Head of caudate nucleus (tissue), 42 donors: ENCODE measurements around the gene FRYL.

Experiments
- DNase-seq, 42 donors: peaks; one replicate each; pipeline versions ENCODE4 v3.0.0 to v3.0.0-alpha.2; 2020 to 2021; ENCODE audit warnings: mixed read lengths in 7 of 42
- intact Hi-C: fragments of 100-400 bp; cut with DNase I; formaldehyde crosslinking; loops from one replicate; pipeline ENCODE4 v1.15.0; 2022

Gene FRYL

GRCh38 chr4:48596336-48596735, 183.7 kb downstream of the FRYL start:
- no peak for DNase-seq
- intact Hi-C loops, result no loop called here

DNA sequence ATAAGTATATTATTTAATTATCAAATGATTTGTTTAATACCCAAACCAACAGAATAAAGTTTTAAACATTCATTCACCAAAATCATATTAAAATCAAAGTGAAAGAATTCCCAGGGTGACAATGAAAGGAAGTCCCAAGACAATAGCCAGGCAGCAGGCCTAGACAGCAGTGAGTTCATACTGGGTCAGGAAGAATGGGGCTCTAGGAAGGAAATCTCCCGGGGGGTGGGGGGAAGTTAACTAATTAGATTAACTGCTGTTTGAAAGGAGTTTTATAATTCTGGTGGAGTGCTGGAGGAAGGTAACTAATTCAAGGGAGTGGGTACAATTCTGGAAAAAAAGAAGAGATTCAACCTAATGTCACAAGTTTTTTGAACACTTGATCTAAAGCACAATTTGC, 185.9 kb downstream of the FRYL start:
- intact Hi-C loops, result no loop called here
- no peak for DNase-seq

DNA sequence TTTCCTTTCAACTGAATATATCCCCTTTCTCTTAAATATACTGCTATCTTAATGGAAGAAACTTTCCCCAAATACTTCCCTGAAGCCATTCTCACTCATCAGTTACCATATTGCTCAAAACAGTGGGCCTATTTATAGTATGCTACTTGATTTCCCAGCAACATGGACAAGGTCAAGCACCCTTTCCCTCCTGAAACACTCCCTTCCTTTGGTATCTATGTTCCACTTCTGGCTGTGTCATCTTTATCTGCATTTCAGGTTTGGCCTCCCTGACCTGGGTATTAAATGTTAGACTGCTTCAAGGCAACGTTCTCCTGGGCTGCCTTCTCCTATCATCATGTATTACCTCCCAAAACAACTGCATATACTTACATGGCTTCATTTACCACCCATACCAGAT, 188.7 kb downstream of the FRYL start:
- intact Hi-C loops, result no loop called here
- no peak for DNase-seq

DNA sequence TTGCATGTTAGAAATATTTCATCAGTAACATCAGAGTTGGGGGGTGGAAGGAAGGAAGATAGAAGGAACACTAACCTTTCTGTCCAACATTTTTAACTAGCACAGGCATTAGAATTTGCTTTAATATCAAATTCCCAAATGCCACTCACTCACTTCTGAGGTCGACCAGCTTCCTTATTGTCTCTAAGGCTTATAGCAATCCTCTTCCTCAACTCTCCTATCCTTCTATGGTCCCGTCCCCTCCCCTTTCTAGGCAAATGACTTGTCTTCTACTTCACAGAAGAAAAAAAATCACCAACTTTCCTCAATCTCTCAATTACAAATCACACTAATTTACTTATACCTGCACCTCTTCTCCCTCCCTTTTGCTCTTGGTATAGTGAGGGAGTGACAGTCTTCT, 189.2 kb downstream of the FRYL start:
- DNase-seq, result no peak
- intact Hi-C loops, result no loop called here

- intact Hi-C loops, result no loop called here
- DNase-seq, result no peak
Measured at GRCh38 chr4:48589098-48589445, 191.0 kb downstream of the FRYL start.

DNA sequence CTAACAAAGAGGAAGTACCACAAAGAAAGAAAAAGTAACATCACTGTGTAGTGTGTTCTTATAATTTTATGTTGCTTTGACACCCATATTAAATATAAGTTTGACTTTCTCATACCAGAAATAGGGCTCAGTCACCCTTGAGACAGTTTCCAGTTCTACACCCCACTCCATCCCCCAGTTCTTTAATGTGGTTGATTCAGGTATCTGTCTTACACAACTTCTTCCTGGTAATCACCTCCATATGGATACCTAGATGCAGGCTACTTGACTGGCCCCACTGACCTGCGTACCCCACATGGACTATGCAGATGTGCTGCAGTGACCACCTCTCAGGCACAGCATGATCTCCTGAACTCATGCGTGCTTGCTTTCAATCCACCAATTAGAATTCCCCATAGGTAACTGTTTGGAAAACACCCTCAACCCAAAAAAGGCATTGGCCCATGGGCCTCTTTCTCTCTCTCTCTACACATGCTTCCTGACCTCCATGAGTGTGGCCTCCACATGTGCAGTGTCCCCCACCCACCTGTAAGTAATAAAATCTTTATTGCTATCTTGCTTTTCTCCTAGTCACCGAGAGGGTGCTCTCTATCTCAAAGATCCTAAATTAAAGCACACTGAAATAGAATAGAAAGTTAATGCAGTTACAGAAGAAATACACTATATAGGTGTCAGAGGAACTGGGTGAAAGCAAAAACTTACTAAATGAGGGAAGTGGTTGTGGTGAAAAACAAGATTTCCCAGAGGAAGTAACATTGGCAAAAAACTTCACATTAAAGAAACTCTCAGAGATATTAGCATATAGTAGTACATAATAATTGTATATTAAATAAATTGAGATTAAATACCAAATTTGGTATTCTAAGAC, 191.6 kb downstream of the FRYL start:
- no peak for DNase-seq
- intact Hi-C loops, result no loop called here

DNA sequence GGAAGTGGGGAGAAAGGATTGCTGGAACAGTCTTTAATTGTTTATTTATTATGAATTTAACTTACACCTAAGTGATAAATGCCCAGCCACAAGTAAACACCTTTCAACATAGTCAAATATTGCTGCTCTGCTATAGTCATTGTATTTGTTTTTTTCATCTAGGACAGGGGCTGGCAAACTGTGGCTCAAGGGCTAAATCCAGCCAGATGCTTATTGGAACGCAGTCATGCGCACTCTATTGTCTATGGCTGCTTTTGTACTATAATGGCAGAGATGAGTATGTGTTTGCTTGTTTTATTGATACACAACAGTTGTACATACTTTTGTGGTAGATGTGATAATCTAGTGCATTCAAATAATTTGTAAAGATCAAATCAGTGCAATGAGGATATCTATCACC, 194.7 kb downstream of the FRYL start:
- intact Hi-C loops, result no loop called here
- DNase-seq, result peak in 10 of 42 donors; percentile 13 to 66 (median 25)

DNA sequence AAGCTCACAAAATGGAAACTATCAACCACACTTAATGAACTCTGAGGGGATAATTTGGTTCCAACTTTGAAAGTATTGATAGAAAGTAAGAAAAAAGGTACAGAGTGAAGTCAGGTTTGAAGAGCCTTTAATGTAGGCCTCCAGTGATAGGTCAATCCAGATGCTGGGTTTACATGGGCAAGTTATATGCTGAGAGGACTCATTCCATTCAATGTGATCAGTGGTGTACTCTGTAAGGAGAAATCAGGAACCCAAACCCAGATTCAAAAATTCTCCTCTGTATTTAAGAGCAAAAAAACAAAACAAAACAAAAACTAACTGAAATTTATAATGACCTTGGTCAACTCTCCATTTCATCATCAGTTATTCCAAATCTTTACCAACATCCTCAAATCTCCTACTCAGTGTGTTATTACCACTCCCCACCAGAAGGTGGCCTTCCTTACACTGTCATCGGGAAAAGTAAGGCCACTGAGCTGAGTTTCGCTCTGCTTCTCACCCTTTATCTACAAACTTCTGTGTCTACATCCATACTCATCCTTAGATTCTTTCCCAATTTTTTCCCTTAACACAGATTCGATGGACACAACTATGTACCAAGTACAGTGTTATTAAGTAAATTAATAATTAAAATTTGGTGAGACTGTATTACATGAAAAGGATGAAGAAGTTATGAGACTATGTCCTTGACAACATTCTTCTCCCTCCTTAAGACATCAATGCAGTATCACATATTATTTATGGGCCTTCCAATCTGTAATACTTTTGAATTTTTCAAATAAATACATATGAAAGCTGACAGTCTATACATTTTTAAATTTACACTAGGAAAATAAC, 201.7 kb downstream of the FRYL start:
- intact Hi-C loops, result loop anchor here (2.0 to 5.0 kb wide), 2 partner anchors 200 to 384 kb away; no protein-coding TSS in a partner anchor
- peak in 37 of 42 donors; percentile 33 to 91 (median 71) for DNase-seq

DNA sequence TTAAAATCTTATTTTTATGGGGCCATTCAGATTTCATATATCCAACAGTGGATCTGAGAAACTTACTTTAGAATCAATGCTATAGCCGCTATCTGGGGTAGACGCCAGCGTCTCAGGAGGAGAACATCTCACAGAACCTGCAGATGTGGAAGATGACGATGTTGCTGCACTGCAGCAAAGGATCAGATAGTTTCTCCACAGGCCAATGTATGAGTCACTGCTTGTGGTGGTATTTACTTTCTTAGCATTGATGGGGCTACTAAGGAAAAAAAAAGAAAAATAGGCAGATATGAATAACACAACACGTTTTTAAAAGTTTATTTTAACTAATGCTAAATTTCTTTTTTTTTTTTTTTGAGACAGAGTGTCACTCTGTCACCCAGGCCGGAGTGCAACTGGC, 204.1 kb downstream of the FRYL start:
- intact Hi-C loops, result loop anchor here (5.0 kb wide), 1 partner anchor 386 kb away; no protein-coding TSS in a partner anchor
- no peak for DNase-seq

GRCh38 chr4:48571471-48571870, 208.6 kb downstream of the FRYL start:
- DNase-seq, result no peak
- intact Hi-C loops, result no loop called here

GRCh38 chr4:48570646-48571220, 209.3 kb downstream of the FRYL start:
- intact Hi-C loops, result no loop called here
- DNase-seq, result no peak

GRCh38 chr4:48566034-48566384, 214.1 kb downstream of the FRYL start:
- intact Hi-C loops, result no loop called here
- no peak for DNase-seq

DNA sequence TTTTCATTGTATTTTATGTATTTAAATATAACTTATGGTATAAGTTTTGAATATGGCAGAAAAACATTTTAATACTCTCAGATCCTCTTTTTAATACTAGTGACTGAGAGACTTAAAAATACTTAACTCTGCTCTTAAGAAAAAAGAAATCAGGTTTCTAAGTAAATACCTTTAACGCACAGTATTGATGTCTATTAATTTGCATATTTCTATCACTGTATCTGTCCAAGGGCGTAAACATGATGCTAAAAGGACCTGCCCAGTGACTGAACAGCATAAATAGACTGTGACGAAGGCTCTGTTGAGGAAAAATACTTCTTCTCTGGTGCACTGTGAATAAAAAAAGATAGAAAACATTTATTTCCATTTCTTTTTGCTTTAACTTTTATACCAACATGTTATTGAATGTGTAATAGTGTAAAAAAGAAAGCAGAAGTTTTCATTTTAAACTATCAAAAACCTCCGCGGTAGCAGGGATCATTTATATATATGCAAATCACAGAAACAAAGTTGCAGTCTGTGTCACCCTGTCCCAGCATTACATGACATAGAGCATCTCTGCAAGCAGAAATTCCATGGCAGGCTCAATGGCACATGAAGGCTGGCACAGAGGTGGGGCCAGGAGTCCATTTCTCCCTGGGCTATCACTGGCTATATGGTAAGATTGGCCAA, 214.6 kb downstream of the FRYL start:
- intact Hi-C loops, result no loop called here

GRCh38 chr4:48564151-48564550, 215.9 kb downstream of the FRYL start:
- intact Hi-C loops, result no loop called here
- DNase-seq, result no peak

More for the DNA sequence above, 214.6 kb downstream of the FRYL start:
- no peak for DNase-seq

DNA sequence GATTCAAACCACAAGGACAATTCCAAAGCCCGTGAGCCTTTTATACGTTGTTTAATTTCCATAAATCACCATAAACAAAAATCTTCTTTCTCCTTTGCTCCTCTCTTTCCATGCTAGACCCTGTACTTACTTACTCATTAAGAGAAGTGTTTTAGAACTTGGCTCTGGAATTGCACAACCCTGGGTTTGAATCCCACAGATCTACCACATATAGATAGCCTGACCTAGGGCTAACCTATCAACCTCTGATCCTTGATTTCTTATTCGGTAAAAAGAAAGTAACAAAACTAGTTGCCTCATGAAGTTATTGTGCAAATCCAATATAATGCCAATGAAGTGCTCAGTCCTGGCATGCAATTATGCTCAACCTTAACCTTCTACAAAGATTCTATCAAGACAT, 221.3 kb downstream of the FRYL start:
- intact Hi-C loops, result no loop called here
- DNase-seq, result no peak

GRCh38 chr4:48558026-48558425, 222.1 kb downstream of the FRYL start:
- no peak for DNase-seq
- intact Hi-C loops, result no loop called here

GRCh38 chr4:48557478-48557877, 222.6 kb downstream of the FRYL start:
- DNase-seq, result no peak
- intact Hi-C loops, result no loop called here

- intact Hi-C loops, result no loop called here
- DNase-seq, result no peak
Measured at GRCh38 chr4:48556268-48556667, 223.8 kb downstream of the FRYL start.

GRCh38 chr4:48554606-48555005, 225.5 kb downstream of the FRYL start:
- DNase-seq, result no peak
- intact Hi-C loops, result no loop called here

- DNase-seq, result no peak
- intact Hi-C loops, result no loop called here
Measured at GRCh38 chr4:48553720-48554119, 226.4 kb downstream of the FRYL start.
